Endothelial cell (in vitro differentiated cells): ENCODE measurements around the gene DCAF6. TPM values are rescaled to one million over a fixed set of nuclear protein-coding genes. Genes with fewer than 3 reads are reported as not detected.

Experiments
- DNase-seq: peaks from one replicate; pipeline ENCODE4 v3.0.0; 2021; ENCODE audit warnings: low spot score
- H3K27ac Mint-ChIP-seq: one replicate; pipeline ENCODE4 v1.8.0; 2021; ENCODE audit warnings: mixed read lengths, inconsistent platforms; ENCODE audit not compliant: unreplicated experiment
- H3K27me3 Mint-ChIP-seq: one replicate; pipeline ENCODE4 v1.8.0; 2021; ENCODE audit warnings: mild to moderate bottlenecking, moderate library complexity, mixed read lengths, inconsistent platforms; ENCODE audit not compliant: unreplicated experiment
- H3K36me3 Mint-ChIP-seq: one replicate; pipeline ENCODE4 v1.8.0; 2021; ENCODE audit warnings: mild to moderate bottlenecking, low read depth, mixed read lengths, inconsistent platforms; ENCODE audit not compliant: unreplicated experiment
- H3K4me1 Mint-ChIP-seq: one replicate; pipeline ENCODE4 v1.8.0; 2021; ENCODE audit warnings: mild to moderate bottlenecking, mixed read lengths, inconsistent platforms; ENCODE audit not compliant: unreplicated experiment
- H3K4me3 Mint-ChIP-seq: one replicate; pipeline ENCODE4 v1.8.0; 2021; ENCODE audit warnings: mild to moderate bottlenecking, mixed read lengths, inconsistent platforms; ENCODE audit not compliant: unreplicated experiment
- H3K9me3 Mint-ChIP-seq: one replicate; pipeline ENCODE4 v1.8.0; 2021; ENCODE audit warnings: mixed read lengths, inconsistent platforms; ENCODE audit not compliant: unreplicated experiment
- CTCF ChIP-seq: fragments of 200-600 bp; sonication (generic); IDR thresholded peaks from one replicate; pipeline ENCODE4 v1.5.0; 2021; ENCODE audit warnings: antibody characterized with exemption; ENCODE audit not compliant: unreplicated experiment
- total RNA-seq: library from RNA; stranded (reverse); fragmentation: NEBNext Ultra II Directional; extraction: Animal tissue kit (Norgen Biotek cat#: 25700); gene quantifications from one replicate; pipeline ENCODE4 v1.2.1, GENCODE V29; 2021; ENCODE audit not compliant: unreplicated experiment

DCAF6 gene
- total RNA-seq, 1 donor from 2014 or later = 21.0 TPM

- H3K27me3 Mint-ChIP-seq = no peaks in the 10 kb centered on the region
- no peaks in the 10 kb centered on the region for H3K9me3 Mint-ChIP-seq
- no peak overlapping the region for H3K4me3 Mint-ChIP-seq
- DNase-seq = no peak
- H3K27ac Mint-ChIP-seq = no peak overlapping the region
- no peaks in the 10 kb centered on the region for H3K36me3 Mint-ChIP-seq
- TF ChIP-seq CTCF = no peak
- H3K4me1 Mint-ChIP-seq = peaks cover 5% of the 10 kb centered on the region
Observed at GRCh38 chr1:167991546-167991945, 55.1 kb downstream of the DCAF6 start.

- Mint-ChIP-seq H3K9me3 (no peaks in the 10 kb centered on the region), H3K4me1 (peaks cover 5% of the 10 kb centered on the region), H3K4me3 (no peak overlapping the region), H3K36me3 (no peaks in the 10 kb centered on the region), H3K27me3 (no peaks in the 10 kb centered on the region), H3K27ac (no peak overlapping the region)
- TF ChIP-seq CTCF = no peak
- no peak for DNase-seq
Observed at GRCh38 chr1:167993720-167994119, 57.2 kb downstream of the DCAF6 start.

- no peak for TF ChIP-seq CTCF
- Mint-ChIP-seq H3K27me3 (no peaks in the 10 kb centered on the region), H3K4me1 (peaks cover 5% of the 10 kb centered on the region), H3K27ac (no peak overlapping the region), H3K4me3 (no peak overlapping the region), H3K9me3 (no peaks in the 10 kb centered on the region), H3K36me3 (no peaks in the 10 kb centered on the region)
- no peak for DNase-seq
Observed at GRCh38 chr1:167994560-167994959, 58.1 kb downstream of the DCAF6 start.

- TF ChIP-seq CTCF = no peak
- Mint-ChIP-seq H3K4me1 (peaks cover 5% of the 10 kb centered on the region), H3K4me3 (no peak overlapping the region), H3K27ac (no peak overlapping the region), H3K36me3 (no peaks in the 10 kb centered on the region), H3K27me3 (no peaks in the 10 kb centered on the region), H3K9me3 (no peaks in the 10 kb centered on the region)
- no peak for DNase-seq
Observed at GRCh38 chr1:167995038-167995437, 58.6 kb downstream of the DCAF6 start.

- no peak for TF ChIP-seq CTCF
- H3K9me3 Mint-ChIP-seq = no peaks in the 10 kb centered on the region
- no peak for DNase-seq
- no peaks in the 10 kb centered on the region for H3K36me3 Mint-ChIP-seq
- no peak overlapping the region for H3K4me3 Mint-ChIP-seq
- H3K4me1 Mint-ChIP-seq = peaks cover 5% of the 10 kb centered on the region
- no peak overlapping the region for H3K27ac Mint-ChIP-seq
- no peaks in the 10 kb centered on the region for H3K27me3 Mint-ChIP-seq
Observed at GRCh38 chr1:167996266-167996665, 59.8 kb downstream of the DCAF6 start.
